Measurements from ENCODE around the gene EID2B.

GRCh38 chr19:39546599-39546998 is 13.9 kb upstream of the EID2B start:
- TF ChIP-seq SMARCA5 (IDR thresholded peaks at IDR 0.05) (no peak), ATF3 (IDR thresholded peaks at IDR 0.05; ENCODE audit: borderline replicate concordance, extremely low read depth, low read depth, low read length) (no peak), CTCF (IDR thresholded peaks at IDR 0.05 in 2 of 3, conservative IDR thresholded peaks at IDR 0.05 in 1 of 3; ENCODE audit: control insufficient read depth in 2 of 3, extremely low read depth in 1 of 3, insufficient read depth in 1 of 3, low read depth in 3 of 3, low read length in 3 of 3) (no peak), SPI1 (IDR thresholded peaks at IDR 0.05; ENCODE audit: borderline replicate concordance, insufficient read depth, low read depth, low read length) (no peak), SKIL (IDR thresholded peaks at IDR 0.05; ENCODE audit: low read depth, poor library complexity, severe bottlenecking) (no peak), POLR2AphosphoS2 (IDR thresholded peaks at IDR 0.05; ENCODE audit: low read depth, low read length) (no peak), ATF2 (IDR thresholded peaks at IDR 0.05; ENCODE audit: low read length) (no peak), JUNB (IDR thresholded peaks at IDR 0.05) (no peak)
